NCI-H226 (cell line): ENCODE results near the gene PLIN4.
"Not testable (repeated sequence)": the region's sequence is repeated elsewhere in the genome, so short reads cannot be mapped to it uniquely, and the experiment has no call there.

Experiments used
- DNase-seq: peaks from one replicate; pipeline ENCODE4 v3.0.0-alpha.2; 2015

PLIN4 gene

DNA sequence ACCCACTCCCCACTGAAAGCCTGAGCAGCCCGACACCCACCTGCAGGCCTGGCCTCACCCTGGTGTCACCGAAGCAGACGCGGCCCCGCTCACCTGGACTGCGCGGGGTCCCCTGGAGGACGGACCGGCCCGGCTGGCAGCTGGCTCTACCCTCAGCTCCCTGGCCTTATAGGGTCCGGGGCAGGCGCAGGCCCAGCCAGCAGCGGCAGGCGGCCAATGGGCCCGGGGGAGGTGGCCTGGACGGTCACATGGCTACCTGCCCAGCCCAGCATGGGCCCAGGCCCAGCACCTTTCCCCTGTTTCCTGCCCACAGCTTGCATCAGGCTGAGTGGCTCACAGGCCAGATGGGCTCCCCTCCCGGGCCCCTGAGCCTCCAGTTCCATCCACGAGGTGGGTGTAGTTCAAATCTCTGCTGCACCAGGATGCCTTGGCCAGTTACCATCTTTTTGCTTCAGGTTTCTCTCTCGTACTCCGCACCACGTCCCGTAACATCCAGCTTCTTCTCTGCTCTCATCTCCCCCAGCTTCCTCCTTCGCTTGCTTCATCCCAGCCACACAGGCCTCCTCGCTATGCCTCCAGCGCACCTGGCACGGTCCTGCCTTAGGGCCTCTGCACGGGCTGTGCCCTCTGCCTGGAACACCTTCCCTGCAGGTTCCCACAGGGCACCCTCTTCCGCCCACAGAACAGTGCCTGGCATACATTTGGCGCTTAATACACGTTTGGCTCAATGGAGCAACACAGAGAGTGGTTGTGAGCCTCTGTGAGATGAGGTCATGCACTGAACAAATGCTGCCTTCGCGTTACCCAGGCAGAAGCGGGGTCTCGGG, at the start of gene PLIN4:
Gene PLIN4, minus strand, starts transcription at position 142 of the 827 bp plus-strand sequence. CDS start 214 bp downstream, outside the sequence.
- DNase-seq, result peak; percentile 39

DNA sequence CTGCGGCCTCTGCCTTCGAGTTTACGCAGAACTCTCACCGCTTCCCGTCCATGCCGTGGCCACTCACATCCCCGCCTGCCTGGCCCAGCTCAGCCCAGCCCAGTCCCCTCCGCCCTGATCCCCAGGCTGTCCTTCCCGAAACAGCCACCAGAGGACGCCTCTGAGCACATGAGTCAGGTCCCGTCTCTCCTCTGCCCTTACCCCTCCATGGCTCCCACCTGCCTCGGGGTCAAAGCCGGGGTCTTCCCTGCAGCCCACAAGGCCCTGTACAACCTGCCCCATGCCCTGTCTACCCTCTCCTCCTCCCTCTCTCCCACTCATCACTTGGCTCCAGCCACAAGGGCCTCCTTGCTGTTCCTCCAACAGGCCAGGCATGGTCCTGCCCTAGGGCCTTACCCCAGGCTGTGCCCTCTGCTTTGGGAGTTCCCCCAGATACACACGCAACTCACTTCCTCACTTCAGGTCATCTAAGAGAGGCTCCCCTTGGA, 49.3 kb upstream of the PLIN4 start:
- no peak for DNase-seq

DNA sequence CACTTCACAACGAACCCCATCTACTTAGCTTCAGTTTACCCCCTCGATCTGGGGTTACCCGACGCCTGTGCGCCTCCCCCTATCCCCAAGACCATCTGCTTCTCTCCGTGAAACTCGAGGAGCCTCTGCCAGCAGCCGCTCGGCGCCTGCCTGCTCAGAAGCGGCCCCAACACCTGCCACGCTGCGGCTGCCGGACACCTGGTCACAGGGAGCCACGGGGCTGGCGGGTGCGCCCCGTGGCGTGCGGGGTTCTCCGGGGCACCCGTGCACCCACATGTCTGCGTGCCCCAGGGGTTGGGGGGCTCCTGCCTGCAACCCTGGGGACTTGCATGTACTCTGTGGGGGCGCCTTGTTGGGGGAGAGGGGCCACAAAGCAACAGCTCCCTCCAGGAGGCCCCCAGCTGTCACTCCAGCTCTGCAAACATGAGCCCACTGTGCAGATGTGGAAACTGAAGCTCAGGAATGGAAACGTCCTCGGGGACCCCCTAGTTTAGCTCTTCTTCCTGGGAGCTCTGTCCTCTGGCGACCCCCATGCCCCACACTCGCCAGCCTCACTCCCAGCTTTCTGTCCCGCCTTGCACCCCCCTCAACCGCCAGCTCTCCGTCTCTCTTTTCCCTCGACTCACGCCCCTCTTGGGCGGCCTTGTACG, 48.2 kb upstream of the PLIN4 start:
- DNase-seq, result no peak

DNA sequence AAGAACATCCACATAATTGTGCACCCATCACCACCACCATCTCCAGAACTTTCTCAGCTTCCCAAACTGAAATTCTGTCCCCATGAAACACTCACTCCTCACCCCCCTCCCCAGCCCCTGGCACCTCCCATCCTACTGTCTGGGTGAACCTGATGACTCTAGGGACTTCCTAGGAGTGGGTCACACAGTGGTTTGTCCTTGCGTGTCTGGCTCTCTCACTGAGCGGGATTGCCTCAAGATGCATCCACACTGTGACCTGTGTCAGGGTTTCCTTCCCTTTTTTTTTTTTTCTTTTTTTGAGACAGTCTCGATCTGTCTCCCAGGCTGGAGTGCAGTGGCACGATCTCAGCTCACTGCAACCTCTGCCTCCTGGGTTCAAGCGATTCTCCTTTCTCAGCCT, 45.3 kb upstream of the PLIN4 start:
- DNase-seq, result not testable (repeated sequence)

DNA sequence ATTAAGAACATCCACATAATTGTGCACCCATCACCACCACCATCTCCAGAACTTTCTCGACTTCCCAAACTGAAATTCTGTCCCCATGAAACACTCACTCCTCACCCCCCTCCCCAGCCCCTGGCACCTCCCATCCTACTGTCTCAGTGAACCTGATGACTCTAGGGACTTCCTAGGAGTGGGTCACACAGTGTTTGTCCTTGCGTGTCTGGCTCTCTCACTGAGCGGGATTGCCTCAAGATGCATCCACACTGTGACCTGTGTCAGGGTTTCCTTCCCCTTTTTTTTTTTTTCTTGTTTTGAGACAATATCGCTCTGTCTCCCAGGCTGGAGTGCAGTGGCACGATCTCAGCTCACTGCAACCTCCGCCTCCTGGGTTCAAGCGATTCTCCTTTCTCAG, 43.8 kb upstream of the PLIN4 start:
- not testable (repeated sequence) for DNase-seq

- DNase-seq, result no peak
These were observed 41.3 kb upstream of the PLIN4 start, which contains the start of gene SEMA6B for GRCh38 chr19:4559569-4559968. Gene SEMA6B (minus strand): TSS chr19:4559684. CDS start chr19:4558457, 1,227 bp downstream.

- DNase-seq, result no peak
These were observed 40.0 kb upstream of the PLIN4 start for GRCh38 chr19:4557971-4558941.

GRCh38 chr19:4557144-4557970, 39.1 kb upstream of the PLIN4 start:
- no peak for DNase-seq

- peak; percentile 38 for DNase-seq
These were observed 38.4 kb upstream of the PLIN4 start for GRCh38 chr19:4556597-4557127.

DNA sequence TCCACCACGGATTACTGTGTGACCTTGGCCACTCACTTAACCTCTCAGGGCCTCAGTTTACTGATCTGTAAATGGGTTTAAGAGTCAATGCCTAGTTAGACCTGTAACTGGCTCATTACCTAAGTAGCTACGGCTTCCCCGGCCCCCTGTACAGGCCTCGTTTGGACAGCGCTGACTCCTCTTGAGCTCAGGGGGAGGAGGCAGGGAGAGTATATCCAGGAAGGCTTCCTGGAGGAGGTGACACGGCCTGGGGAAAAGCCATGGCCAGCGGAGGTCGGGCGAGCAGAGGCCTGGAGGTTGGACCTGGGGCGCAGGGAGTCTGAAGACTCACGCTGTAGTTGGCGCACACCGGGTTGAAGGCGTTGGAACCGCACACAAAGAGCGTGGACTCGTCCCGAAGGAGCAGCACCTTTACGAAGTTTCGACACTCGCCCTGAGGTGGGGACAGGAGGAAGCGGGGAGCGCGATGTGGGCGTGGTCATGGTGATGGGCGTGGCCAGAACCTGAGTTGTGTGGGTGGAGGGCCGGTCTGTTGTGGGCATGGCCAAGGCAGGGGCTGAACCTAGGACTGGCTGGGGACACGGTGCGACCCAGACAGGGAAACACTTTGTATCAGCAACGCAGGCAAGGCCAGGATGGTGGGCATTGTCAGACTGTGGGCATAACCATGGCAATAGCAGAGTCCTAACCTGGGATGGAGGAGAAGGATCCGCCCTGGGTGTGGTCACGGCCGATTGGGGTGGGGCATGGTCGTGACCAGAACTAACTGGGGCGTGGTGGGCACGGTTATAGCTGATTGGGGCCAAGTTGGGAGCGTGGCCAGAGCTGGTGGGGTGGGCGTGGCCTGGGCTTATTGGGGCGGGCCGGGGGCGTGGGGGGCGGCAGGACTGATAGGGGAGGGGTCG, 37.6 kb upstream of the PLIN4 start:
- DNase-seq, result no peak

- no peak for DNase-seq
These were observed 36.4 kb upstream of the PLIN4 start for GRCh38 chr19:4554717-4555116.

GRCh38 chr19:4553775-4554174, 35.5 kb upstream of the PLIN4 start:
- DNase-seq, result no peak

- DNase-seq, result no peak
These were observed 34.9 kb upstream of the PLIN4 start for GRCh38 chr19:4553092-4553695.

DNA sequence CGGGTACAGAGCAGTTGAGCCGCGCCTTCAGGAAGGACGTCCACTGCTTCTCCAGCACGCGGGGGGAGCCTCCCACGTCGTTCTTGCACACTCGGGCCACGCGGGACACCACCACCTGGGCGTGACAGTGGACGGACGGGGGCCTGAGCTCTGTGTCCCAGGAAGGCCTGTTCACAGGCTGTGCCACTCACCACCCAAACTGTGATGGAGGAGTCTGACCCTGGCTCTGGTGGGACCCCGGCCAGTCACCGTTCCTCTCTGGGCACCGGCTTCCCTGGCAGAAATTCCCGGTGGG, 34.2 kb upstream of the PLIN4 start:
- DNase-seq, result no peak

- DNase-seq, result no peak
These were observed 32.3 kb upstream of the PLIN4 start for GRCh38 chr19:4550479-4551050.

DNA sequence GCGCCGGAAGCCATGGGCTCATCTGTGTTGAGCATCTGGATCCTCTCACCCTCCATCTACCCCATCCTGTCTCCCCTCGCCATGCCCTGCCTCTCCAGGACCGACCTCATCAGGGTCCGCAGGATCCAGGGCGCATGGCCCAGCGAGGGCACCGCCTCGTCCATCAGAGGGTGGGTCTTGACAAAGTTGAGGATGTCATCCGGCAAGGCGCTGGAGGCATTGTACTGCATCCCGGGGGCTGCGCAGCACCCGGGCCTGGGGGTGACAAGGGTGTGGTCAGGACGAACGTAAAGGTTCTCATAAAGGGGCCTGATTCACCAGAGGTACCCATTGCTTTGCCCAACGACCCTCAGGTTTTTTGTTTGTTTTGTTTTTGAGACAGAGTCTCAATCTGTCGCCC, 31.7 kb upstream of the PLIN4 start:
- DNase-seq, result no peak

DNA sequence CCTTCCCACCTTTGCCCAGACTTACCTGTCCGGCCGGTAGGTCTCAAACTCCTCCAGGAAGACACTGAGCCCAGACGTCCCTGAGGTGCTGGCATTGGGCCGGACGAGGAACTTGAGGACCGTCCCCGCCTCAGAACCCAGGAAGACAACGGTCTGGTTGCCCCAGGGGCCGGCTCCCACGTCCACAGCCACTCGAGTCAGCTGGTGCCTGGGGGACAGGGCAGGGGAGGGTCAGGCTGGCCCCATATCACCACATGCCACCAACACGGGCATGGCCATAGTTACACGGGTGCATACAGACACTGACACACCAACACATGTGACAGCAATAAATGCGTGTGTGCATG, 29.9 kb upstream of the PLIN4 start:
- DNase-seq, result no peak

DNA sequence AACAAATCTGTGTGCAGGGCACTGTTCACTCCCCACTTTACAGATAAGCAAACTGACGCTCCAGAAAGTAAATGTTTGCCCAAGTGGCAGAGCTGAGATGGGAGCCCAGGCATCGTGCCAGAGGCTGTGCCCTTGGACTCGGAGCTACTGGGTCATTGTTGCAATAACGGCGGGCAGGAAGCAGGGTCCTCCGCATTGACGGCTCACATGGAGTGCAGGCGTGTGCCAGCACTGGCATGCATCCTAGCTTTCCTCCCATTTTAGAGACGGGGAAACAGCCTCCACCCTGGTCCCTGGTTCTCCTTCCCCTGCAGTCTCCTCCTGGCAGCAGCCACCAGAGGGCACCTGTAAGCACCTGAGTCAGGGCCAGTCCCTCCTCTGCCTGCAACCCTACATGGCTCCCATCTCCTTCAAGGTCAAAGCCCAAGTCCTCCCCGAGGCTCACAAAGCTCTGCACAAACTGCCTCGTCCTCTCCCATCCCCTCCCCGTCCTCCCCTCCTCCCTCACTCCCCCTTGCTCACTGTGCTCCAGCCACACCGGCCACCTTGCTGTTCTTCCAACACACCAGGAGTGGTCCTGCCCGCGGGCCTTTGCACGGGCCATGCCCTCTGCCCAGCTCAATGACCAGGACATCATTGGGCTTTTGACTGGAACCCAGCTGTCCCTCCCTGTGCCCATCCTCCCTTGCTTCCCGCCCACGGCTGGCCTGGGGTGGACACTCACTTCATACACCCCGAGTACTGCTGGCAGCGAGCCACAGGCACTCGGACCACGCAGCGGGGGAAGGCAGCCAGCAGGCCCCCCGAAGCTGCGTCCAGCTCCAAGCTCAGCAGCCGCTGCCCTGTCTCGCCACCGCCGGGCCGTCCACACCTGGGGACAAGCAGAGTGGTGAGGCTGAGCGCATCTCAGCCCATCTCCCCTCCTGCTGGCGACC, 29.3 kb upstream of the PLIN4 start:
- DNase-seq, result no peak
